Thoracic aorta (tissue), 2 donors: Measurements from ENCODE around the gene IRF8. TPM values are rescaled to one million over a fixed set of nuclear protein-coding genes. Genes with fewer than 3 reads are reported as not detected.
"Not testable (repeated sequence)": the region's sequence is repeated elsewhere in the genome, so short reads cannot be mapped to it uniquely, and the experiment has no call there.

Experiments
- ATAC-seq: fragments of 150-250 bp; one replicate; pipeline ENCODE4 v1.8.0; 2017; ENCODE audit warnings: low read depth; ENCODE audit not compliant: insufficient number of reproducible peaks, low FRiP score
- DNase-seq: peaks from one replicate; pipeline ENCODE4 v3.0.0-alpha.2; 2020; ENCODE audit warnings: low spot score
- H3K27ac ChIP-seq, 2 donors: fragments of 200-600 bp; sonication (generic); 1 replicate in 1 of 2; 2 replicates in 1 of 2; pipeline ENCODE4 v1.5.1; 2016; ENCODE audit warnings: mild to moderate bottlenecking in 2 of 2, moderate library complexity in 2 of 2
- H3K27me3 ChIP-seq: fragments of 200-600 bp; sonication (generic); replicated peaks from 2 replicates; pipeline ENCODE4 v1.6.0; 2016; ENCODE audit warnings: mild to moderate bottlenecking; ENCODE audit not compliant: insufficient read depth
- H3K36me3 ChIP-seq: fragments of 200-600 bp; sonication (generic); one replicate; pipeline ENCODE4 v1.5.1; 2016
- H3K4me1 ChIP-seq, 2 donors: fragments of 200-600 bp; sonication (generic); 1 replicate in 1 of 2; 2 replicates in 1 of 2; pipeline versions ENCODE4 v1.5.1 to v1.6.0; 2016; ENCODE audit warnings: low read depth in 2 of 2, mild to moderate bottlenecking in 1 of 2; ENCODE audit not compliant: control insufficient read depth in 1 of 2
- H3K4me3 ChIP-seq: fragments of 200-600 bp; sonication (generic); 2 replicates; pipeline ENCODE4 v1.5.1; 2016; ENCODE audit warnings: mild to moderate bottlenecking
- H3K9me3 ChIP-seq: fragments of 200-600 bp; sonication (generic); 2 replicates; pipeline ENCODE4 v1.5.1; 2016
- total RNA-seq, 2 donors: library from RNA; depleted of rRNA; stranded (reverse); fragments of >200 nt; gene quantifications; one replicate each; pipeline versions ENCODE4 v1.1.0 to v1.2.3, GENCODE V29; 2016
- TF ChIP-seq, protein P1 (sequence below): fragments of 200-600 bp; sonication (generic); IDR thresholded peaks from one replicate; pipeline ENCODE4 v1.5.1; 2019; ENCODE audit warnings: antibody characterized with exemption

Gene IRF8
- total RNA-seq, 2 donors from 2014 or later, result 27.0 to 28.8 TPM

DNA sequence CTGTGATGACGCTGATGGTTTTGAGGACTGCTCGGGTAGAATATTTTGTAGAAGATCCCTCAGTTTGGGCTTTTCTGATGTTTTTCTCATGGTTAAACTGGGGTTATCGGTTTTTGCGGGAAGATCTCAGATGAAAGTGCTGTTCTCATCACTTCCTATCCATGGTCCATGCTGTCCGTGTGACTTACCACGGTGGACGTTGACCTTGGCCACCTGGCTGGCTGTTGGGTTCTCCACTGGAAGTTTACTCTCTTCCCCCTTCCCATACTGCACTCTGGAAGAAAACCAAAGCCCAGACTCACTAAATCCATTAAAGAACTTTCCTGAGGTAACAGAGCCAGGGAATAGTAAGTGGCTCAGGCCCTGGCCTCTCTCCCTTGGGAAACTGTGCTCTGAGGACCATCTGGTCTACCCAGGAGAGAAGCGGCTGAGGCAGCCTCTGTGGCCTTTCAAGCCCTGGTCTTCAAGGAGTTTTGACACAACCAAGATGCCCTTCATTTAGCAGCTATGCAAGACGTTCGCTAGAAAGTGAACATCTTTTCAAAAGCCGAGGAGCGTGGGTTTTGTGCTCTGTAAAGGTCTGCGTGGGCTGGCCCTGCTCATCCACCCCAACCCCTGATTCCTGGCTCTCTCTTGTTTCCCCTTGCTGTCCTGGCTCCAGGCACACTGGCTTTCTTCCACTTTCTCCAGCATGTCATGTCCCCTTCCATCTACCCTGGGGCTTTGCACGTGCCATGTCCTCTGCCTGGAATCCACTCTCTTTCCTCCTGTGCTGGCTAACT lies 43.1 kb downstream of the IRF8 start:
- H3K27me3 ChIP-seq, result no peaks in the 10 kb centered on the region
- TF ChIP-seq, protein P1, sequence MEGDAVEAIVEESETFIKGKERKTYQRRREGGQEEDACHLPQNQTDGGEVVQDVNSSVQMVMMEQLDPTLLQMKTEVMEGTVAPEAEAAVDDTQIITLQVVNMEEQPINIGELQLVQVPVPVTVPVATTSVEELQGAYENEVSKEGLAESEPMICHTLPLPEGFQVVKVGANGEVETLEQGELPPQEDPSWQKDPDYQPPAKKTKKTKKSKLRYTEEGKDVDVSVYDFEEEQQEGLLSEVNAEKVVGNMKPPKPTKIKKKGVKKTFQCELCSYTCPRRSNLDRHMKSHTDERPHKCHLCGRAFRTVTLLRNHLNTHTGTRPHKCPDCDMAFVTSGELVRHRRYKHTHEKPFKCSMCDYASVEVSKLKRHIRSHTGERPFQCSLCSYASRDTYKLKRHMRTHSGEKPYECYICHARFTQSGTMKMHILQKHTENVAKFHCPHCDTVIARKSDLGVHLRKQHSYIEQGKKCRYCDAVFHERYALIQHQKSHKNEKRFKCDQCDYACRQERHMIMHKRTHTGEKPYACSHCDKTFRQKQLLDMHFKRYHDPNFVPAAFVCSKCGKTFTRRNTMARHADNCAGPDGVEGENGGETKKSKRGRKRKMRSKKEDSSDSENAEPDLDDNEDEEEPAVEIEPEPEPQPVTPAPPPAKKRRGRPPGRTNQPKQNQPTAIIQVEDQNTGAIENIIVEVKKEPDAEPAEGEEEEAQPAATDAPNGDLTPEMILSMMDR, result no peak
- ATAC-seq (no peak), DNase-seq (no peak)
- H3K27ac ChIP-seq, result no peak overlapping the region
- no peaks in the 10 kb centered on the region for H3K4me1 ChIP-seq
- H3K36me3 ChIP-seq, result no peaks in the 10 kb centered on the region
- H3K4me3 ChIP-seq, result no peak overlapping the region
- no peaks in the 10 kb centered on the region for H3K9me3 ChIP-seq

DNA sequence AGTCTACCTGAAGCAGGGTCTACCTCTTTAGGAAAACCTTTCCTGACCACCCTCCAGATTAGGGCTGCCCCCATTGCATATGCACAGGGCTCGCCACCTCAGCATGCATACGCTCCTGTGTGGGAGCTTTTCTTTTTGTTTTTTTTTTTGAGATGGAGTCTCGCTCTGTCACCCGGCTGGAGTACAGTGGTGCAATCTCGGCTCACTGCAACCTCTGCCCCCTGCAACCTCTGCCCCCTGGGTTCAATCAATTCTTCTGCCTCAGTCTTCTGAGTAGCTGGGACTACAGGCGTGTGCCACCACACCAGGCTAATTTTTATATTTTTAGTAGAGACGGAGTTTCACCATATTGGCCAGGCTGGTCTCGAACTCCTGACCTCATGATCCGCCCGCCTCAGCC lies 43.7 kb downstream of the IRF8 start:
- H3K27ac ChIP-seq, H3K4me3 ChIP-seq, H3K4me1 ChIP-seq, H3K9me3 ChIP-seq, H3K27me3 ChIP-seq, H3K36me3 ChIP-seq, DNase-seq, ATAC-seq: not testable (repeated sequence)

DNA sequence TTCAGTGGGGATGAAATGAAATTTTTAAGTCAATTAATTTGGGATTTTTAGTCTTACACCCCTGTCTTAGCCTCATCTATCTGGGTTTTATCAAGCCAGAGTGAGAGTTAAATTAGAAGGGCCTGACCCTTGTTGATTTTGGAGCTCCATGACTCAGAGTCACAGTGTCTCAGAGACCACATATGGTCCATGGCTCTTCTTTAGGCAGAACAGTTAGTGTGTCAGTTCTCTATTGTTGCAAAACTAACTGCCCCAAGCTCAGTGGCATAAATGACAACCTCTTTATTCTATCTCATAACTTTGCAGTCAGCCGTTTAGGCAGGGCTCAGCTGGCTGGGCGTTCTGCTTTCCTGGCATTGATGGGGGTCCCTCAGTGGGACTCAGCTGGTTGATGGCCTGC lies 44.7 kb downstream of the IRF8 start:
- Histone ChIP-seq H3K27me3 (no peaks in the 10 kb centered on the region), H3K36me3 (no peaks in the 10 kb centered on the region), H3K4me3 (no peak overlapping the region), H3K27ac (no peak overlapping the region), H3K9me3 (no peaks in the 10 kb centered on the region), H3K4me1 (no peaks in the 10 kb centered on the region)
- DNase-seq (no peak), ATAC-seq (no peak)
- TF ChIP-seq, protein P1, result no peak

DNA sequence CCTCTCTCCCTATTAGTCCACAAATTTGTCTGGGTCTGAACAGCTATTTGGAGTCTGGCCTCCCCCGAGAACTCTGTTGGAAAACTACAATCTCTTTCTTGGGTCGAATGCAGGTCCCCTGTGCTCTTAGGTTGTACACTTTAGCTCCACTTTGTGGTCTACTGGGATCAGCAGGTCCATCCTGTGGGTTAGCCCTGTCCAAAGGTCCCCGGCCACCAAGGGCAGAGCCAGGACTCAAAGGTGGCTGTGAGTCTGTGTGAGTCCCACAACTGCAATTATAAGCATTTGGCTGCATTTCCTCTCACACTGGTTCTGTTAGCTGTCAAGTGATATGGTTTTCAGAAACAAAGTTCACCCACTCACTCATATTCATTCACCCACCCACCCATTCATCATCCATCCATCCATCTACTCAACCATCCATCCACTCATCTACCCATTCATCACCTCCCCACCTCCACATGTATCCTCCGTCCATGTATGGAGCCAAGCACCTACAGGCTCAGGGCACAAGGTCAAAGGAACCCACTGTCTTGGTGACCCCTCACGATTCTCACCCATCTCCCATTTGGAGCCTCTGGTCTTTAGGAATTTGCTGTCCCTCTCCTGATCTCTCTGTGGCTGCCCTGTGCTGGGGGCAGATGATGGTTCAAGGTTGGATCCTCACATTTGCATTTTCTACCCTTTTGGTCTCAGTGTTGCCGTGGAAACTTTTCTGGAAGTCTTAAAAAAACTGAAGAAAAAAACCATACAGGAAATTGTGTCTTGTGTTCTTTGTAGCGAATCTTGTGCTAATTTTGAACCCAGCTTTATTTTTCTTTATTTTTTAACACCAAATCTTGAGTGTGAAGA lies 45.8 kb downstream of the IRF8 start:
- no peaks in the 10 kb centered on the region for H3K4me1 ChIP-seq
- ATAC-seq (no peak), DNase-seq (no peak)
- H3K36me3 ChIP-seq, result no peaks in the 10 kb centered on the region
- TF ChIP-seq, protein P1, result no peak
- H3K4me3 ChIP-seq, result no peak overlapping the region
- no peaks in the 10 kb centered on the region for H3K27me3 ChIP-seq
- no peaks in the 10 kb centered on the region for H3K9me3 ChIP-seq
- H3K27ac ChIP-seq, result no peak overlapping the region

DNA sequence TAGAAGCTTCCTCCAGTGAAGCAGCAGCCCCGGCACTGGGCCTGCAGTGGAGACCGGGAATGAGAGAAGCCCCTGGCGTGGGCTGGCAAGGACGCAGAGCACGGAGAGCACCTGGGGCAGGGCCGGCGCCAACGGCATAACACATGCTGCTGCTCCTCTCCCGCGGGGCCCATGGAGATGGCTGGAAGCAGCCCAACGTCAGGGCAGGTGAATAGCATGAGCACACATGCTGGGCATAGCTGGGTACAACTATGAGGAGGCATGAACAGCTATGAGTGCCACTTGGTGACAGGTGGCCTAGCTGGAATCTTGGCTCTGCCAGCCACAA lies 46.4 kb downstream of the IRF8 start:
- no peaks in the 10 kb centered on the region for H3K27me3 ChIP-seq
- no peak for DNase-seq
- TF ChIP-seq, protein P1, result no peak
- no peak overlapping the region for H3K4me3 ChIP-seq
- no peak overlapping the region for H3K27ac ChIP-seq
- no peaks in the 10 kb centered on the region for H3K36me3 ChIP-seq
- no peaks in the 10 kb centered on the region for H3K9me3 ChIP-seq
- ATAC-seq, result no peak
- no peaks in the 10 kb centered on the region for H3K4me1 ChIP-seq
